HL-60 (cell line): ENCODE data around the gene ARSG.

Experiments used
- GABPA ChIP-seq: IDR thresholded peaks from 2 replicates; pipeline ENCODE4 v1.6.1; 2012; ENCODE audit warnings: low read depth
- POLR2AphosphoS5 ChIP-seq: IDR thresholded peaks from 2 replicates; pipeline ENCODE4 v1.6.1; 2012; ENCODE audit warnings: low read depth
- TF ChIP-seq, protein P1 (sequence below): IDR thresholded peaks from one replicate; pipeline ENCODE4 v1.5.1; 2011; ENCODE audit warnings: low read length, control low read depth, inconsistent platforms; ENCODE audit not compliant: insufficient read depth
- TF ChIP-seq, protein P2 (sequence below): IDR thresholded peaks from 2 replicates; pipeline ENCODE4 v1.6.1; 2012; ENCODE audit warnings: low read depth; ENCODE audit not compliant: insufficient replicate concordance

DNA sequence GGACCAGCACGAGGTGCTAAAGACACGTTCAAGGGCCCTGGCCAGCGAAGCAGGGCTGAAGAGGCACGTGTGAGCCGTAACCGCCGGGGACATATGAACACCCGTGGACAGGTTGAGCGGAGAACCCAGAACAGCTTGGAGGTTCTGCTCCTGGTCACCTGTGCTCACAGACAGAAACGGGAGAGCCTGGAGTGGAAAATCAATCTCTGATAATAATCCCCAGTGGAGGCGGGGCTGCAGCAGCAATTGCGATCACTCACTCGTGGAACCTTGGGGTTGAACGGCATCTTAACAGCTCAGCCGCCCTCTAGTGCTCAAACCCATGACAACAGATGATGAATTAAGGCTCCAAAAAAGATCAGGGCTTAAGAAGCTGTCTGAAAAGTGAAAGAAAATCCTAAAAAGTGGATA lies 140.4 kb downstream of the ARSG start:
- TF ChIP-seq, protein P1, sequence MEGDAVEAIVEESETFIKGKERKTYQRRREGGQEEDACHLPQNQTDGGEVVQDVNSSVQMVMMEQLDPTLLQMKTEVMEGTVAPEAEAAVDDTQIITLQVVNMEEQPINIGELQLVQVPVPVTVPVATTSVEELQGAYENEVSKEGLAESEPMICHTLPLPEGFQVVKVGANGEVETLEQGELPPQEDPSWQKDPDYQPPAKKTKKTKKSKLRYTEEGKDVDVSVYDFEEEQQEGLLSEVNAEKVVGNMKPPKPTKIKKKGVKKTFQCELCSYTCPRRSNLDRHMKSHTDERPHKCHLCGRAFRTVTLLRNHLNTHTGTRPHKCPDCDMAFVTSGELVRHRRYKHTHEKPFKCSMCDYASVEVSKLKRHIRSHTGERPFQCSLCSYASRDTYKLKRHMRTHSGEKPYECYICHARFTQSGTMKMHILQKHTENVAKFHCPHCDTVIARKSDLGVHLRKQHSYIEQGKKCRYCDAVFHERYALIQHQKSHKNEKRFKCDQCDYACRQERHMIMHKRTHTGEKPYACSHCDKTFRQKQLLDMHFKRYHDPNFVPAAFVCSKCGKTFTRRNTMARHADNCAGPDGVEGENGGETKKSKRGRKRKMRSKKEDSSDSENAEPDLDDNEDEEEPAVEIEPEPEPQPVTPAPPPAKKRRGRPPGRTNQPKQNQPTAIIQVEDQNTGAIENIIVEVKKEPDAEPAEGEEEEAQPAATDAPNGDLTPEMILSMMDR, result peak; percentile 10
- TF ChIP-seq, protein P2, sequence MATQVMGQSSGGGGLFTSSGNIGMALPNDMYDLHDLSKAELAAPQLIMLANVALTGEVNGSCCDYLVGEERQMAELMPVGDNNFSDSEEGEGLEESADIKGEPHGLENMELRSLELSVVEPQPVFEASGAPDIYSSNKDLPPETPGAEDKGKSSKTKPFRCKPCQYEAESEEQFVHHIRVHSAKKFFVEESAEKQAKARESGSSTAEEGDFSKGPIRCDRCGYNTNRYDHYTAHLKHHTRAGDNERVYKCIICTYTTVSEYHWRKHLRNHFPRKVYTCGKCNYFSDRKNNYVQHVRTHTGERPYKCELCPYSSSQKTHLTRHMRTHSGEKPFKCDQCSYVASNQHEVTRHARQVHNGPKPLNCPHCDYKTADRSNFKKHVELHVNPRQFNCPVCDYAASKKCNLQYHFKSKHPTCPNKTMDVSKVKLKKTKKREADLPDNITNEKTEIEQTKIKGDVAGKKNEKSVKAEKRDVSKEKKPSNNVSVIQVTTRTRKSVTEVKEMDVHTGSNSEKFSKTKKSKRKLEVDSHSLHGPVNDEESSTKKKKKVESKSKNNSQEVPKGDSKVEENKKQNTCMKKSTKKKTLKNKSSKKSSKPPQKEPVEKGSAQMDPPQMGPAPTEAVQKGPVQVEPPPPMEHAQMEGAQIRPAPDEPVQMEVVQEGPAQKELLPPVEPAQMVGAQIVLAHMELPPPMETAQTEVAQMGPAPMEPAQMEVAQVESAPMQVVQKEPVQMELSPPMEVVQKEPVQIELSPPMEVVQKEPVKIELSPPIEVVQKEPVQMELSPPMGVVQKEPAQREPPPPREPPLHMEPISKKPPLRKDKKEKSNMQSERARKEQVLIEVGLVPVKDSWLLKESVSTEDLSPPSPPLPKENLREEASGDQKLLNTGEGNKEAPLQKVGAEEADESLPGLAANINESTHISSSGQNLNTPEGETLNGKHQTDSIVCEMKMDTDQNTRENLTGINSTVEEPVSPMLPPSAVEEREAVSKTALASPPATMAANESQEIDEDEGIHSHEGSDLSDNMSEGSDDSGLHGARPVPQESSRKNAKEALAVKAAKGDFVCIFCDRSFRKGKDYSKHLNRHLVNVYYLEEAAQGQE, result no peak
- no peak for TF ChIP-seq POLR2AphosphoS5
- no peak for TF ChIP-seq GABPA
